ENCODE data around the gene SLC22A23.

- TF ChIP-seq, protein P1, sequence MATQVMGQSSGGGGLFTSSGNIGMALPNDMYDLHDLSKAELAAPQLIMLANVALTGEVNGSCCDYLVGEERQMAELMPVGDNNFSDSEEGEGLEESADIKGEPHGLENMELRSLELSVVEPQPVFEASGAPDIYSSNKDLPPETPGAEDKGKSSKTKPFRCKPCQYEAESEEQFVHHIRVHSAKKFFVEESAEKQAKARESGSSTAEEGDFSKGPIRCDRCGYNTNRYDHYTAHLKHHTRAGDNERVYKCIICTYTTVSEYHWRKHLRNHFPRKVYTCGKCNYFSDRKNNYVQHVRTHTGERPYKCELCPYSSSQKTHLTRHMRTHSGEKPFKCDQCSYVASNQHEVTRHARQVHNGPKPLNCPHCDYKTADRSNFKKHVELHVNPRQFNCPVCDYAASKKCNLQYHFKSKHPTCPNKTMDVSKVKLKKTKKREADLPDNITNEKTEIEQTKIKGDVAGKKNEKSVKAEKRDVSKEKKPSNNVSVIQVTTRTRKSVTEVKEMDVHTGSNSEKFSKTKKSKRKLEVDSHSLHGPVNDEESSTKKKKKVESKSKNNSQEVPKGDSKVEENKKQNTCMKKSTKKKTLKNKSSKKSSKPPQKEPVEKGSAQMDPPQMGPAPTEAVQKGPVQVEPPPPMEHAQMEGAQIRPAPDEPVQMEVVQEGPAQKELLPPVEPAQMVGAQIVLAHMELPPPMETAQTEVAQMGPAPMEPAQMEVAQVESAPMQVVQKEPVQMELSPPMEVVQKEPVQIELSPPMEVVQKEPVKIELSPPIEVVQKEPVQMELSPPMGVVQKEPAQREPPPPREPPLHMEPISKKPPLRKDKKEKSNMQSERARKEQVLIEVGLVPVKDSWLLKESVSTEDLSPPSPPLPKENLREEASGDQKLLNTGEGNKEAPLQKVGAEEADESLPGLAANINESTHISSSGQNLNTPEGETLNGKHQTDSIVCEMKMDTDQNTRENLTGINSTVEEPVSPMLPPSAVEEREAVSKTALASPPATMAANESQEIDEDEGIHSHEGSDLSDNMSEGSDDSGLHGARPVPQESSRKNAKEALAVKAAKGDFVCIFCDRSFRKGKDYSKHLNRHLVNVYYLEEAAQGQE (tag by site-specific recombination; IDR thresholded peaks at IDR 0.05) = no peak
- TF ChIP-seq CTCF (tag by site-specific recombination; IDR thresholded peaks at IDR 0.05) (no peak), ZNF350 (tag by site-specific recombination; IDR thresholded peaks at IDR 0.05) (no peak), KLF1 (tag by site-specific recombination; IDR thresholded peaks at IDR 0.05) (no peak), ZNF23 (tag by site-specific recombination; IDR thresholded peaks at IDR 0.05; ENCODE audit: borderline replicate concordance) (no peak), ZNF248 (tag by site-specific recombination; IDR thresholded peaks at IDR 0.05) (no peak), WT1 (tag by site-specific recombination; IDR thresholded peaks at IDR 0.05) (no peak), ZNF501 (tag by site-specific recombination; IDR thresholded peaks at IDR 0.05) (no peak), ZNF513 (tag by site-specific recombination; IDR thresholded peaks at IDR 0.05) (no peak), ZNF155 (tag by site-specific recombination; IDR thresholded peaks at IDR 0.05) (no peak), ZFP37 (tag by site-specific recombination; IDR thresholded peaks at IDR 0.05) (no peak), ZNF660 (tag by site-specific recombination; IDR thresholded peaks at IDR 0.05) (no peak), ZBTB26 (tag by site-specific recombination; optimal IDR thresholded peaks at IDR 0.05) (no peak)
These were observed 79.8 kb downstream of the SLC22A23 start for GRCh38 chr6:3376893-3377535.
